Measurements from ENCODE around the gene CACYBP. TPM values are rescaled to one million over a fixed set of nuclear protein-coding genes. Genes with fewer than 3 reads are reported as not detected.
"Not testable (repeated sequence)": the region's sequence is repeated elsewhere in the genome, so short reads cannot be mapped to it uniquely, and the experiment has no call there.

Gene CACYBP
- total and polyA plus RNA-seq, 10 donors = 32.3 to 128 (median 63.1) TPM

DNA sequence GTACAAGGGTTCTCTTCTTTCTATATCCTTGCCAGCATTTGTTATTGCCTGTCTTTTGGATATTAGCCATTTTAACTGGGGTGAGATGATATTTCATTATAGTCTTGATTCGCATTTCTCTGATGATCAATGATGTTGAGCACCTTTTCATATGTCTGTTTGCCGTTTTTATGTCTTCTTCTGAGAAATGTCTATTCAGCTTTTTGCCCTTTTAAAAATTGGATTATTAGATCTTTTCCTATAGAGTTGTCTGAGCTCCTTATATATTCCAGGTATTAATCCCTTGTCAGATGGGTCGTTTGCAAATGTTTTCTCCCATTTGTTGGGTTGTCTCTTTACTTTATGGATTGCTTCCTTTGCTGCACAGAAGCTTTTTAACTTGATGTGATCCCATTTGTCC is 42.9 kb downstream of the CACYBP start:
- H3K9me3 ChIP-seq = no peaks in the 10 kb centered on the region
- no peak overlapping the region for H3K27ac ChIP-seq
- no peak for DNase-seq
- no peaks in the 10 kb centered on the region for H3K4me1 ChIP-seq
- no peak overlapping the region for H3K4me3 ChIP-seq
- intact Hi-C loops (cut with DNase I; ENCODE audit: low total_unique reads) = no loop called here
- TF ChIP-seq POLR2A (IDR thresholded peaks at IDR 0.05) = no peak
- TF ChIP-seq POLR2AphosphoS5 (IDR thresholded peaks at IDR 0.05) = no peak
- no peak for TF ChIP-seq CTCF (IDR thresholded peaks at IDR 0.05 in 8 of 11, conservative IDR thresholded peaks at IDR 0.05 in 3 of 11)
- peaks cover 0 to 7% (median 0%) of the 10 kb centered on the region in 7 donors for H3K27me3 ChIP-seq (replicated peaks in 1 of 7)
- WGBS, 5 donors = 60 to 78% (median 70%) methylated on average over 3 of the region's 3 CpGs
- no peaks in the 10 kb centered on the region for H3K36me3 ChIP-seq

DNA sequence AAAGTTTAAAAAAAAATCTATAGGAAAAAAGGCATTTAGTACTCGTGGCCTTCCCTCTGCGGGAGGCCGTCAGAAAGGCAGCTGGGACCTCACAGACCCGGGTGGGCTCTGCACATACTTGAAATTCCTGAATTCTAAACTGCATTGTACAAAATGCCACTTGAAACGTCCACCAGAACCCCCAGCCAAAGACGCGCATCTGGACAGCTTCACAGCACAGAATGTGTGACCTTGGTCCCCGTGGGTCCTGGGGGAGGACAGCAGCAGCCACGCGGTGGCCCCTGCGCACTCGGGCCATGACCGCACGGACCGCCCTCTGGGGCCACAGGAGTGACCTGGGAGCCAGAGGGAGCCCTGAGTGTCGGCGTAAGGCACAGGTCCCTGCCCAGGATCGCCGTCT is 44.1 kb downstream of the CACYBP start:
- H3K9me3 ChIP-seq = no peaks in the 10 kb centered on the region
- intact Hi-C loops (cut with DNase I; ENCODE audit: low total_unique reads) = no loop called here
- peak in 1 of 3 donors; percentile 40 for TF ChIP-seq POLR2AphosphoS5 (IDR thresholded peaks at IDR 0.05)
- no peak for TF ChIP-seq POLR2A (IDR thresholded peaks at IDR 0.05)
- no peak overlapping the region for H3K4me3 ChIP-seq
- H3K27ac ChIP-seq = peak overlapping the region in 3 of 8 donors; percentile 33 to 48 (median 34)
- 65 to 86% (median 77%) methylated on average over 18 to 19 of the region's 19 CpGs for WGBS, 5 donors
- H3K36me3 ChIP-seq = no peaks in the 10 kb centered on the region
- DNase-seq = no peak
- peaks cover 0 to 7% (median 0%) of the 10 kb centered on the region in 7 donors for H3K27me3 ChIP-seq (replicated peaks in 1 of 7)
- H3K4me1 ChIP-seq = no peaks in the 10 kb centered on the region

DNA sequence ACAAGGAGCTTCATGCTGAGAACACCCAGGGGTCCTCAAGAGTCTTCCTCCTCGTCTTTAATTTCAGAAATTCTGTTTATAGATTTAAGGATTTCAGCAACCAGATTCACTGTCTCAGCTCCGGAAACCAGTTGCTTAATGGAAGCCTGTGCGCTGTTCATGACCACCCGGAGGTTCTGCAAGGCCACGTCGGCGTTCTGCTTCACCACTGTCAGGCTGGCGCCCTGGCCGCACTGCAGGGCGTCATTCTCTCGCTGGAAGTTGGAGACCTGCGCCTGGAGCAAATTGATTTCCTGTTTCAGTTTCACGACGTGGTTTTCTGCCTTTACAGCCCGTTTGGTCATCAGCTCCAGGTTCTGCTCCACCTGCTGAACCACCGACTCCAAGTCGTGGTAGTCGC is 44.8 kb downstream of the CACYBP start:
- H3K36me3 ChIP-seq; H3K9me3 ChIP-seq; intact Hi-C loops (cut with DNase I; ENCODE audit: low total_unique reads); H3K4me1 ChIP-seq; H3K4me3 ChIP-seq; DNase-seq: not testable (repeated sequence)
- peaks cover 0 to 12% (median 0%) of the 10 kb centered on the region in 7 donors for H3K27me3 ChIP-seq (replicated peaks in 1 of 7)
- WGBS, 5 donors = 81 to 88% (median 87%) methylated on average over 18 of the region's 18 CpGs
- H3K27ac ChIP-seq = peak overlapping the region in 3 of 8 donors; percentile 33 to 48 (median 34)

DNA sequence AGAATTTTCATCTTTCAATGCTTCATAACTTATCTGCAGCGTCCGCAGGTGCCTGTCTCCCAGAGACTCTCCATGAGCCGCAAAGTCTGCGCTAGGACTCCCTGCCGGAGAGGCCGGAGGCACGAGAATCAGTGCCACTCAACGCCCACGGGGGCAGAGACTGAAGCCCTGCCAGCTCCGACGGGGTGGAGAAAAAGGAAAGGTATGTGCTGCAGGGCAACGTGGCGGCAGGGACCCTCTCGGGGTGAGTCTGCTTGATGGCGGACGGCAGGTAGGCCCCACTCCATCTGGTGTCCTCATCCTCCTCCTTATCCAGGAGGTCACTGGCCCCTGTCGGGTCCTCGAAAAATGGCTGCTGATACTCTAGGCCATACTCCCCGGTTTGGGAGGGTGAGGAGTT is 45.4 kb downstream of the CACYBP start:
- no peaks in the 10 kb centered on the region for H3K9me3 ChIP-seq
- no peaks in the 10 kb centered on the region for H3K4me1 ChIP-seq
- H3K27ac ChIP-seq = no peak overlapping the region
- intact Hi-C loops (cut with DNase I; ENCODE audit: low total_unique reads) = no loop called here
- no peak for TF ChIP-seq POLR2A (IDR thresholded peaks at IDR 0.05)
- H3K27me3 ChIP-seq (replicated peaks in 1 of 7) = peaks cover 0 to 14% (median 0%) of the 10 kb centered on the region in 7 donors
- DNase-seq = no peak
- H3K36me3 ChIP-seq = no peaks in the 10 kb centered on the region
- no peak overlapping the region for H3K4me3 ChIP-seq
- 92 to 96% (median 95%) methylated on average over 17 to 19 of the region's 19 CpGs for WGBS, 5 donors

DNA sequence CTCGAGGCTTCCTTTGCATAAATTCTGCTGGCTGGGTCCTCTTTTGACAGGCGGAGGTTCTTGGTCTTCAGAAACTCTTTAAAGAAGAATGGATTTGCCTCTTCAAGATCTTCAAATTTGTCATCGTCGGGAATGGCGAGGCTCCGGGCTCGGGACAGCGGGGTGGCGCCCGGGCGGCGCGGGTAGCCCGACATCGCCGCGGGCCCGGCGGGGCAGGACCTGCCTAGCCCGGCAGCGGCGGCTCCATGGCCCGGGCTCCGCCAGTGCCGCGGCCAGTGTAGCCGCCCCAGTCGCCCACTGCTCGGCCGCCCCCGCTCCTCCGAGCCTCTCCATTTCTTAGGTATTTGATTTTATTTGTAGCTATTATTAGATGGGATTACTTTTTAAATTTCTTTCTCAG is 45.8 kb downstream of the CACYBP start:
- TF ChIP-seq POLR2A (IDR thresholded peaks at IDR 0.05) = no peak
- no peak for TF ChIP-seq CTCF (IDR thresholded peaks at IDR 0.05 in 8 of 11, conservative IDR thresholded peaks at IDR 0.05 in 3 of 11)
- TF ChIP-seq POLR2AphosphoS5 (IDR thresholded peaks at IDR 0.05) = no peak
- Histone ChIP-seq H3K36me3 (no peaks in the 10 kb centered on the region), H3K27ac (no peak overlapping the region), H3K27me3 (replicated peaks in 1 of 7) (peaks cover 0 to 18% (median 0%) of the 10 kb centered on the region in 7 donors), H3K4me3 (no peak overlapping the region), H3K9me3 (no peaks in the 10 kb centered on the region), H3K4me1 (no peaks in the 10 kb centered on the region)
- intact Hi-C loops (cut with DNase I; ENCODE audit: low total_unique reads) = no loop called here
- WGBS, 5 donors = 94 to 97% (median 96%) methylated on average over 32 of the region's 32 CpGs
- no peak for DNase-seq

DNA sequence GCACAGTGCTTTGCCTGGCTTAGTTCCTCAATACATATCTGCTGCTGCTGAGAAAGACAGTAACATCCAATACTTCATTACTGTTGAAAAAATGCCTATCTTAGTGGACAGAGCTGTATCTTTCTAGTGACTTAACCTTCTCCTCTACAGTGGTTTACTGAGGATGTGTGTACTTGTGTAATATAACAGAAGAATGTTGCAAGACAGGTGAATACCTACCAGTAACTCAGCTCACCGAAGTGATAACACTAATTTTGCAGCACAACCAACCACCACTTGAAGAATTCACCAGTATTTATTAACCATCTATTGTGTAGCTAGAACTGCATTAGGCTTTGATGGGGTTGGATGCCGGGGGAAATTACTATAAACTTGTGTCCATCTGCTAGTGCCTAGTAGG is 51.2 kb downstream of the CACYBP start:
- no peaks in the 10 kb centered on the region for H3K36me3 ChIP-seq
- H3K9me3 ChIP-seq = no peaks in the 10 kb centered on the region
- H3K27me3 ChIP-seq (replicated peaks in 1 of 7) = peaks cover 0 to 14% (median 0%) of the 10 kb centered on the region in 7 donors
- DNase-seq = no peak
- H3K4me3 ChIP-seq = no peak overlapping the region
- no peaks in the 10 kb centered on the region for H3K4me1 ChIP-seq
- H3K27ac ChIP-seq = no peak overlapping the region
- TF ChIP-seq POLR2AphosphoS5 (IDR thresholded peaks at IDR 0.05) (no peak), POLR2A (IDR thresholded peaks at IDR 0.05) (no peak), CTCF (IDR thresholded peaks at IDR 0.05 in 8 of 11, conservative IDR thresholded peaks at IDR 0.05 in 3 of 11) (no peak)
- intact Hi-C loops (cut with DNase I; ENCODE audit: low total_unique reads) = no loop called here
- 76 to 95% (median 88%) methylated on average over 2 of the region's 2 CpGs for WGBS, 5 donors

All from spleen (tissue), 11 donors.